NCI-H146 treated with DMSO at 0.1 percent for 48 hours (cell line): ENCODE data around the gene ST8SIA2.

Experiments
- DNase-seq: peaks from one replicate; lab custom pipeline; 2025; ENCODE audit not compliant: unreplicated experiment; lab: John Stamatoyannopoulos, UW

Gene ST8SIA2

DNA sequence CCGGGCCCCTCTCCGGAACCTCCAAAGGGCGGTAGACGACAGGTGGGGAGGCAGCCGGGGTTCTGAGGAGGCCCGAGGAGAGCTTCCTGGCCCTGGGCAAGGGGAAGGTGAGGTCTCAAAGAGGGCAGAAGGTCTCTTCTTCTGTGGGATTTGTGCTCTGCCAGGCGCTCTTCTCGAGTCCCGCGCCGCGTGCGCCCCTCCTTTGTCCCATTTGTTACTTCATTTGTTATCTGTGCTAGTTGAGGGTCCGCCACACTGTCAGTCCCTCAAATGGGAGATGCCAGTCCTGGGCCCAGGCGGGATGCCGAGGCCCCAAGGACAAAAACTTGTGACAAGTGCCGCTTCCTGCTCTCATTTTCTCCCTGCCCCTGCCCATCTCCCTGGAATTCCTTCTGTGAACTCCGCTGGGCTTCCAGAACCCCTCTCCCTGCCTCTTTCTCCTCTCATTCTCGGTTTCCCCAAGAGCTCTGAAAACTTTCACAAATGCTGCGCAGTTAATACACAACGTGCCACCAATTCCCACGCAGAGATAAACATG is 1.5 kb downstream of the ST8SIA2 start:
- no peak for DNase-seq

DNA sequence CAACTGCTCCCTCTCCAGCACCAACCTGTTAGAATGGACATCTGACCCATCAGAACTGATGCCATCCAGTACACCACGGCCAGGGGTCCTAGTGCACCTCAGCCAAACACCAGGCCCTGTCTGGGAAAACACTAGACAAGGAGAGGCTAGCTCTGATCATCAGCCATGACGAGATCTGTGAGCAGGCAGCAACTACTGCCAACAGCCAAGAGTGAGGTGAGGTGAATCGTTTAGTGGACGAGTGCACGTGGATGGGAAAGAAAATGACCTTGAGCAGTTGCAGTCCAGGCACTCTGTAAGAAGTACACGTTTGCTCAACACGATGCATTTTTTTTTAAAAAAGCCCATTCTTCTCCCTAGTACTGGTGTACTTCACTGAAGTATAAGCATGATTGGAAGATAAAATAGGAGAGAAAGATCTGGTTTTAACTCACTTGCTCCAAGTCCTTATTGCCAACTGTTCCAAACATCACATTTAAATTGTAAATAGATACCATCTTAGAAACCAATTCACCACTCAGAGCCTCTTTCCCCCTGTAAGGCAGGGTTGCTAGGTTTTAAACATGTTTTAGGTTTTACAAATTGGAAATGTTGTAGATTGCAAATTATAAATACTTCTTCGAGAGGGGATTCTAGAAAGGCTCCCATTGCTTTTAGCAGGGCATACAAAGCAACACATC is 5.7 kb downstream of the ST8SIA2 start:
- no peak for DNase-seq

DNA sequence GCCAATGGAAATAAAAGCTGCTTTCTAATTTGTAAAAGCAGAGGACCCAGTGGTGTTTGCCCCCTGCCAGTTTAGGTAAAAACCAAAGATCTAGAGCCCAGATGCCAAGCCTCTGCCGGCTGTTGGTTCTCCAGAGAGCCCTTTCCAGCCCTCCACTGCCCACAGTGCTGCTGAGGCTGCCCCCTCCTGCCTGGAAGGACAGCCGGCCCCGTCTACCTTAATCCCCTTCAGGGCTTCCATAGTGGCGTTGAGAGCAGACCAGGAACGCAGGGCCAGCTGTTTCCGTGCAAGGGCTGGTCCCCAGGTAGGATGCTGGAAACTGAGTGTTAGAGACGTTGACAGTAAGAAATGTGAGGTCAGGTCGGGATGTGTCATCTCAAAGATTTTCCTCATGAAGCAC is 6.9 kb downstream of the ST8SIA2 start:
- DNase-seq: no peak

DNA sequence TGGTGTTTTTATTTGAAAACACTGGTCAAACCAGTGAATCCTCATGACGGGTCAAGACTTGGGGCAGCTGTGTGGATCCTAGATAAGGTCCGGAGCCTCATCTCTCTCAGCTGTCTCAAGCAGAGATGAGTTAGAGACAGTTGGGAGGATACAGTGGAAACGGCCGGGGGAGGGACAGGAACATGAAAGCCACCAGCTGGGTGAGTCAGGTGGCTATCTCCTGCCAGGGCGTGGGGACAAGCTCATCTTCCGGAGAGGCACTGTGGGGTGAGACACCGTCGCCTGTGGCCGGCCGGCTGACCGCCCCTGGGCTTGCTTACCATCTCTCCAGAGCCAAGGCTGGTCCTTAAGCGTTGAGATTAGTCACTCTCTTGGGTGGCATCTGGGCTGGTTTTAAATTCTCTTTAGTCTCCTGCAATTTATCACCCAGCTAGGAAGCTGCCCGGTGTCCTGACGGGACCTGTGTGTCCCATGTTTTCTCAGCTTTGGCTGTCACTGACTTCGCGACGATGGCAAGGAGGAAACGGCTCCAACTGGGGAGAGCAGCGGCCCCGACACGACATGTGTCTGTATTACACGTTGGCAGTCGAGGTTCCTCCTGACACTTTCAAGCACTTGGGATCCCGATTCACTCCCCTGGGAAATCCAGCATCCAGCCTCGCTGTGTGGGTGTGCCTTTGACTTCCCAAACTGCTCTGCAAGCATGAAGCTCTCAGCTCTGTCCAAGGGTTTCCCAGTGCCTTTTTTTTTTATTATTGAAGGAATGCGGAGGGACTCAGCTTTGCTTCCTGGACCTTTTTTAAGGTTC is 7.5 kb downstream of the ST8SIA2 start:
- no peak for DNase-seq

DNA sequence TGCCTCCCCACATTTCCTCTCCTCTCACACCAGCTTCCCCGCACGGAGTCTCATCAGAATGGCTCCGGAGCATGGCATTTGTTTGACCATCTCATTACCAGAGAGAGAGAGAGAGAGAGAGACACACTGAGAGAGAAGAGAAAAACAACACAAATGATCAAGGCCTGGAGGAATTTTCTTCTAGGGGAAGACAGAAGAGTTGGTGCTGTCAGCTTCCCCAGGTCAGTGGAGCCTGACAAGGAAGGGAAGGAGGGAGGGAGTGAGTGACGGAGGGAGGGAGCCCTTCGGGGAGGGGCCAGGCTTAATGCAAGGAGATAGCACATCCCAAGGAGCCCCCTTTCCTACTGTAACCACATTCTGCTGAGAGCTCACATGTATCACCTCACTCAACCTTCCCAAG is 9.1 kb downstream of the ST8SIA2 start:
- DNase-seq: no peak

DNA sequence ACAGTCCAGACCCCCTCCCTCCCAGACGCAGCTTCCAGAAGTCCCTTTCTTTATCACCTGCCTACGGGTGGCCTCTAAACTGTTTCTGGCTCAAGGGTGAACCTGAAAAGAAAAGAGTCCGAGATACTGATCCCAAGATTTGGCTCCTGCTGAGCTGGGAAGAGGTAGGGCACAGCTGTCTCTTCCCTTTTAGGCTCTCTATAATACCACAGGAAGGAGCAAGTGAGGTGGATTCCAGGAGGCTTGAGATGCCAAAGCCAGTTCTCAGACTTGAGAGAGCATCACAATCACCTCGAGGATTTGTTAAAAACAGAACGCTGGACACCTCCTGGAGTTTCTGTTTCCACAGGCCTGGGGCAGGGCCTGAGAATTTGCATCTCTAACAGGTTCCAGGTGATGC is 12.3 kb downstream of the ST8SIA2 start:
- DNase-seq: no peak

DNA sequence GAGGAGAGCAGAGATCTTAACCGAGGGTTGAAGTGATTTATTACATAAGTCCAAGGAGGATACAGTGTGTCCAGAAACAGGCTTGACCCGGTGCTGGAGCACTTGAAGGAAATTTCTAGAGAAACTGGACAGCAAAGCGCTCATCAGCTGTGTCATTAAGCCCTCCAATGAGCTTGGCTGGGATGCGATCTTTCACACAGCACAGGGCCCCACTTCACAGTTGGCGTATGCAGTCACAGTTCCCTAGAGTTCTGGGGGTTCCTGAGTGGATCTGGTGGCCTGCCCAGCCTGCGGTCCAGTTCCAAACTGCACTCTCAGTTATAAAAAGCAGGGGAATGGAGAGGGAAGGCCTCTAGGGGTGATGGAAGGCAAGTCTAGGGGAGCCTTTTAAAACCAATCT is 13.6 kb downstream of the ST8SIA2 start:
- DNase-seq: no peak

DNA sequence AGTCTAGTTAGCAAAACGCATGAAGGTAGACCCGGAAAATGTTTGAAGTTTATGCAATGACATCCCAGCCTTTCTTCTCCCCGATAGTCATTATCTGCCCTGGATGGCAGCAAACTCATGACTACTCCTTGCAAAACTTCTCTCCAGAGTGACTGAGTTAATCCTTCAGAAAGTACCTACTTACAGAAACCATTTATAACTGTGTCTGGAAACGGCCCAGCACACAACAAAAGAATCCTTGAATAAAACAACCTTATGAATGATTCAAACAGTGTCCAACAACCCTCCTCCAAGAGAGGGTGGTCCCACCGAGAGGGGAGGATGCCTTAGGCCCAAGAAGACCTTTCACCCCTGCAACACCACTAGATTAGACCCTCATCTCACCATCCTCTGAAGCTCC is 14.2 kb downstream of the ST8SIA2 start:
- DNase-seq: no peak

DNA sequence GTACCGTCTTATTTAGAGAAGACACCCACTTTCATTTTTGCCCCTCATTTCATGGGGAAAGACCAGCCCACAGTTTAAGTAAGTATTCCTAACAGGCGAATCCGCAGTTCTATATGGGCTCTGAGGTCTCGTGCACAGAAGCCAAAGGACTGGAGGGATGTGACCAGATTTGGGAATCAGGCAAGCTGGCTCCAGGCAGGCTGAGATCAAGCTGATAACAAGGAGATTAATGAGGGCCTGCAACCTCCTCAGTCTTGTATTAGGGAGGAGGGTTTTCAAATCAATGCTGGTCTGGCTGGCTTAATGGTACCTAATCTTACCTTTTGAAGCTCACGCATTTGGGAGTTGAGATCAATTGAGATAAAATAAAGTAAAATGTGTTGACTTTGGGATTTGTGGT is 15.3 kb downstream of the ST8SIA2 start:
- no peak for DNase-seq

DNA sequence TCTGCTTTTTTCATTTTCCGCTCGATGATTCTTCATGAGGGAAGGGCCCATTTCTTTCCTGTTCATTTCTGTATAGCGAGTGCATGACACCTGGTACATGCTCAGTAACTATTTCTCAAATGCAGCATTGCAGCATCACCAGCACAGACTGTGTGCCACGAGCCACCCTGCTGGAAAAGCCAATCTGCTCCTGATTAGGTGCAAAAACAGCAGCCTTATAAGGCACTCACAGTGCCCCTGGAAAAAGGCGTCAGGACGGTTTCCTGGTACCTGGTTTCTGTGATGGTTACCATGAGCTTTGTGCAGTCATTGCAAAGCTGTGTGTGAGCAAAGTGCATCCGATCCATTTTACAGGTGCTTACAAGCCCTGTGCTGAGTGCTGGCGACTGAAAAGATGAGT is 15.8 kb downstream of the ST8SIA2 start:
- no peak for DNase-seq

DNA sequence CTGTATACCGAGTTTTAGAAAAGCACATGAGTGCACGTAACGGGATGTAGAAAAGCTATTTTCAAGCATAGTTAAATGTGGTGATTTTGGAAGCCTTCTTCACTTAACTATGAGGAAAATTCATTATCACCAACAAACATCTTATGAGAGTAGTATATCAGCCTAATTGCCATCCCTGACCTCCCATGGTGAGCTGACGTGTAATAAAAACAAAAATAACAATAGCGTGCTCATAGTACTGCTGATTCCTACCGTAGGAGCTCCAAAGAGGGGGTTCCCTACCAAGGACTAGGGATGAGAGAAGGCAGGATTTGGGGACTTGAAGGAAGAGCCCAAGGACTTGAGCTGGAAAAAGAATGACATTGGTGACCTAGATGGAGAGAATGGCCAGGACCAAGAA is 16.9 kb downstream of the ST8SIA2 start:
- no peak for DNase-seq

DNA sequence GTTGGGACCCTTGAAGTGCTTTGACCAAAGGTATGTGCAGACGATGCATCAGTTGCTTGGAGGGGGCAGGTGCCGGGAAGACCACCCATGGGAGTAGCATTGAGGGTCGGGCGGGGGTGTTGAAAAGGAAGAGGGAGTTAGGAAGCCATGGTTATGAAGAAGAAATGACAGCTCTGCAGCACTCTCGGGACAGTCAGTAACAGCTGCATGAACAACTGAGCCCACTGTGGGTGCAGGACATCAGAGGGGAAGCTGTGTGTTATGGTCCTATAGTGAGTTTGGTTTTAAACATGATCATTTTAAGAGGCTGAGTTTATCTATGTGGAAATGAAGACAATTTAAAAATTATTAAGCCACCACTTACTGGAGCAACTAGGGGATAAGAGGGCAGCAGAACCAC is 17.6 kb downstream of the ST8SIA2 start:
- DNase-seq: no peak

DNA sequence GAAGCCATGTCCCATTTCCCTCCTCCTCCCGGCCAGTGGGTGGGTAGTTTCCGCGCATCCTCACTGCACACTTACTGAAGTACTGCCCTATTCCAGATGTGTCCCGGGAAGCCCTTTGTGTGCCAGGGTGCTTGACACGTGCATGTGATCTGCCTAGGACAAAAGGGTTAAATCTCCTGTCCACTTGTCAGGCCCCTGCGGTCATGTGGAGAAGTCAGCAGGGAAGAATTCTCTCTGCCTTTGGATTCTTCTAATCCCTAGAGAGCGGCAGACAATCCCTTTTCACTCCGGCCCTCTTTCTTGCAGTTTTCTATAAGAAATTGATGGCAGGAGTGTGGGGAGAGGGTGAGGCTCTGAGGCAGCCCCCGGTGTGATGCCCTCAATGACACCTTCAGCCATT is 19.8 kb downstream of the ST8SIA2 start:
- no peak for DNase-seq

DNA sequence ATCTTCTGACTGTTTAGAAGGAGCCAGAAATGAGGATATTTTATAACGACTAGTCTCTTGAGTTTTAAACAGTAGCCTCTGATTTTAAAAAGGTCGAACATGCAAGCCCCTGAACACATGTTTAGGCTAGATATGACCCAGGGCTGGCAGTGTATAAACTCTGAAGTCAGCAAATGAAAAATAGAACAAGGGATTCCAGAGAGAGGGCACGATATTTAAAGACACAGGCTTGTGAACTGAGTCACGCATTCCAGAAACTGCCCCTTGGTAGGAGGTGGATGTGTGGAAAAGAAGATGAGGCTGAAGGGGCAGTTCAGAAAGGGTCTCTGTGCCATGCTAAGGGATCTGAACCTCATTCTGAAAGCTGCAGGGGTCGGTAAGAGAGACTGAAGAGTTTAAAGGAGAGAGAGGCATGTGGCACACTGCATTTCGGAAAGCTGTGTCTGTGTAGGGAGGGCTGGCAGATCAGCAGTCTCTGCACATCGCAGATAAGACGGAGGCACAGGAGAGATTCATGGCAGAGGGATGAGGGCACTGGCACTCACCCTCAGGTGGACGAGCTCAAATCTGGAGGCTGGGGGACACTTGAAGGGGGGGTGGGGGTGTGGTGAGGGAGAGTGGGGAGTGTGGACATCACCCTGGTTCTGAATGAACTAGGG is 22.1 kb downstream of the ST8SIA2 start:
- DNase-seq: no peak

DNA sequence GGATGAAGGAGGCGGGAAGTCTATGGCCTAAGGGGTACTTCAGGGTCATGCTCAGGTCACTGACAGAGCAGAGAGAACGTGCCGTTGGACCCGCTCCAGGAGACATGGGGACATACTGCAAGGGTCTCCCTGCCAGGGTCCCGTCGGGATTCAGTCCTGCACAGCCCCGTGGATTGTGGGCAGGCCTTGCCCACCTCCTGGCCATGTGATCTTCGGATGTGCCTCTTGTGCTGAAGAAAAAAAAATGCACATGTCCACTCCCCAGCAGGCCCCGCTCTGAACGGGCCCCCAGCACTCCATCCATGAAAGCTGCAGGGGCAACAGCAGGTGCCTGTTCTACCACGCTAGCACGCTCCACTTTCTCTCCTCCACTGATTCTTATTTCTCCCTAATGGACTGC is 22.9 kb downstream of the ST8SIA2 start:
- no peak for DNase-seq

DNA sequence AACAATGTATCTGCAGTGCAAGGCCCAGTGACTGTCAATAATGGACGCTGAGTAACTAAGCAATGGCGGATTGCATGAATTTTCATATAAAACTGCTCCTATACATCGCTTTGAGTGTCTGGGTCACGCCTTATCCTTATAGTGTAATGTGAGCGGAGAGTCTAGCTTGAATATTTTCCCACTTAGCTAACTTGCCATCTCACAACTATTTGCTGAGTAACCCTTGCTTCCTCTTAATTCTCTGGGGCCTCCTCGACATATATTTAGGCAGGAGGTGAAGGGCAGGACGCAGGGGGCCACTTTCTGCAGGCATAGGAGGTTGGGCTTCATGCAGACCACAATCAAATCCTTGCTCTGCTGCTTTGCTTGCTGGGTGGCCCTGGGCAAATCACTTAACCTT is 24.0 kb downstream of the ST8SIA2 start:
- DNase-seq: no peak

DNA sequence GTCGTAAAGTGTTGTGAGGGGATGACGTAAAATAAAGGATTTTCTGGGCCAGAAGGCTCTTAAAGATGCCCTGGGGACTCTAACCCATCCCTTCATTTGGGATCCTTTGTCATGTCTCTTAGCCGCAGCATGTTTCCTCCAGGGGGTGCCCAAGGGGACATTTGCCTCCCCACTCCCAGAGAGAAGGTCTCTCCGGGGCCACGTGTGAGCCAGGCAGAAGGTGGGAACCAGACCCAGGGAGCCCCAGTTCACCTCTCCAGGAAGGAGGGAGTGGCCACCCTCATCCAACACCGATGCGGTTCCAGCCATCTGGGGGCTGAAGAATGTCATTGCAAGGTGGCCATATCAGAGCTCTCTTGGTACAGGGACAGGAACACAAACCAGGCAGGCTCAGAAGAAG is 25.2 kb downstream of the ST8SIA2 start:
- DNase-seq: no peak

DNA sequence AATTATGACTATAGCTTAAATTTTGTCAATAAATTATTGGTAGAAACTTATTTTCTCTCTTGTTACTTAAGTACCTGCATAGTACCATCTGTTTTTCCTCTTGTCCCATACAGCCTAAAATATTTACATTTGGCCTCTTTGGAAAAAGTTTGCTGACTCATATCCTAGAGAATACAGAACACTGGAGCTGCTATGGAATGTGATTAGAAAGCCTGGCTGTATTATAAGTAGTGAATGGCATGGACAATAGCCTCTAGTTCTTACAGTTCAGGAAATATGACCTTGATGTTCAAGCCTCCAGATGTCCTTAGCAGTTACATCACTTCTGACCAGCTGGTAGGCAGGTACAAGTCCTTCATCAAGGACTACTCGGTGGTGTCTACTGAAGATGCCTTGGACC is 28.3 kb downstream of the ST8SIA2 start:
- no peak for DNase-seq

DNA sequence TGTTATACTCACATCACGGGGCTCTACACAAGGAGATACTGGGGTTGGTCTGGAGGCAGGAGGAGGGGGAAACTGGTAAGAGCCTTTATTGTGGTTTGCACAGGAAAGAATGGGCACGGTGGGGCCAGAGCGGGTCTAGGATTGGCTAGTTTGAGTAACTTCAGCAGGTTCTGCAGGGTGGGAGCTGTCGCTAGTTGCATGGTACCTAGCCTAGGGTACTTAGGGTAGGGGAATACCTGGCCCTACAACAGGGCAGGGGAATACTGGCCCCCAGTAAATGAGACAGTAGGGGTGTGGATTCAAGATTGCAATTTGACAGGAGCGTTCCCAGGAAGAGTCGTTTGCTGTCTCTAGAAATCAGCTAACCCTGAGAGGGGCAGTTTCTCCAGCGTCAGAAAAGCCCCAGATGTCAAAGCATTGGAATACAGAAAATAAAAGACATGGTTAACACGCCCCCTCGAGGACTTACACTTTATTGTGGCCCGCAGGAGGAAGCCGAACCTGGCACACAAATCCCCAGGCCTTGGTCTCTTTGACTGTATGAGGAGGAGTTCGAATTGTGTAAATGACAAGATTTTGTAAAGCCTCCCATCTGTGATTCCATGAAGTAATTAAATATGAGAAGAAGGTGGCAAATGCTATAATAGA is 32.0 kb downstream of the ST8SIA2 start:
- no peak for DNase-seq

DNA sequence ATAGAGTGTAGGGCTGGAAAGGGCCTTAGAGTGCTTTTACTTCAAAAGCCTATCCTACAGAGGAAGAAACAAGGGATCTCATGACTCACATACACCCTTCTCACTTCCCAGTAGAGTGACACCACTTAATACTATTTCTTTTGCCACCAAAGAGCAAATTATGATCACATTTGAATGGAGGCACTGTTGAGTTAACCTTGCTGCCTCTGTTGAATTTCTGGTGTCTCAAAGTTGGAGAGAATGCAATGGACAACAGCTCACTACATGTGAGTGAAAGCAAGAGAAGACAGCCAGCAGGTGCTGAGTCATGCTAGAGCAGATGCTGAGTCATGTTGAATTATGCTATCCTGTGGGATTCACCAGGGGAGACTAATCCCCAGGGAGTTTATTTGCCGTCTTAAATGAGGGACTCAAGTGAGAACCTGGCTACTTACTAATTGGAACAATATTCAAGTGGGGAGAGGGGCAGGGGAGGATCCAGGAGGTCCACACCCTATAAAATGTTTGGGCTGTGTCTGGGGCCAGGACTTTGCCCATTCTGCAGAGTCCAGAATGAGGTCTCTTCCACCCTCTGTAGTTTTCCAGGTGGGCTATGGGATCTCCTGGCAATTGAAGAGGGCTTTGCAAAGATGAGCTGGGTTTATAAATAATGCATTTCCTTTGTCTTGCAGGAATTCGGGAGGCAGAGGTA is 35.8 kb downstream of the ST8SIA2 start:
- no peak for DNase-seq

DNA sequence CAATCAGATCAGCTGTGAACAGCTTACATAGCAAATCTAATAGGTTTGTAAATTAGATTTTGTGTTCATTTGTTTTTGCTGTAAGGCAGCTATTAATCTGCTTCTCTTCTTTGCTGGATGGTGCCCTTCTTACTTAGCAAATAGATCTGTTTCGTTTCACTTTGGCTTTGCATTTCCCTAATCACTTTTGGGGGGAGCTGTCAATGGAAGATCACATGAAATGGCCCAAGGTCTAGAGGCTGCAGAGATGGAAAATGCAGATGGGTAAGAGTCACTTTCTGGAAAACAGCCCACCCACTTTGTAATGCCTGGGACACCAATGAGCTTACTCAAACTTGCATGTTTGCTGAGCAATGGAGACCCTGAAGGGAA is 36.4 kb downstream of the ST8SIA2 start:
- no peak for DNase-seq
